ENCODE measurements around the gene RBBP4. TPM values are rescaled to one million over a fixed set of nuclear protein-coding genes. Genes with fewer than 3 reads are reported as not detected.
A peak's percentile ranks its signal among the peaks of the same experiment; 100 is the strongest.

Gene RBBP4
- total RNA-seq: 100 to 1,000 TPM; 122 to 183 TPM

GRCh38 chr1:32650752-32651460, at the start of gene RBBP4:
Gene RBBP4 (plus strand): TSS chr1:32651208. CDS start chr1:32651307, 99 bp downstream.
- peak within 1 kb of the TSS; percentile 87 for H3K4me3 ChIP-seq
- no peaks in the 10 kb centered on the region for H3K9me3 ChIP-seq
- WGBS: under 1% methylated on average over 44 of the region's 67 CpGs
- no peaks in the 10 kb centered on the region for H3K27me3 ChIP-seq (replicated peaks; ENCODE audit: insufficient read depth)
- DNase-seq (ENCODE audit: low spot score): peak; percentile 98
- peaks cover 9% of the 10 kb centered on the region for H3K4me1 ChIP-seq (replicated peaks)
- peak in 2 of 4 experiments; percentile 3 to 14 for TF ChIP-seq CTCF (IDR thresholded peaks at IDR 0.05)
- peak; percentile 92 for TF ChIP-seq POLR2AphosphoS5 (IDR thresholded peaks at IDR 0.05)
- TF ChIP-seq POLR2A (IDR thresholded peaks at IDR 0.05): peak; percentile 84
- intact Hi-C loops (cut with DNase I): loop anchor here (2.0 kb wide), 1 partner anchor 52 kb away; the partner anchor contains the start of gene SYNC
- peak within 1 kb of the TSS; percentile 100 for H3K27ac ChIP-seq
- no peaks in the 10 kb centered on the region for H3K36me3 ChIP-seq

GRCh38 chr1:32605711-32606424, 45.1 kb upstream of the RBBP4 start:
- TF ChIP-seq CTCF (IDR thresholded peaks at IDR 0.05) (no peak), POLR2AphosphoS5 (IDR thresholded peaks at IDR 0.05) (no peak), POLR2A (IDR thresholded peaks at IDR 0.05) (no peak)
- 96% methylated on average over 15 of the region's 17 CpGs for WGBS
- no peak for DNase-seq (ENCODE audit: low spot score)
- Histone ChIP-seq H3K4me3 (no peak overlapping the region), H3K27ac (no peak overlapping the region), H3K9me3 (no peaks in the 10 kb centered on the region), H3K27me3 (replicated peaks; ENCODE audit: insufficient read depth) (no peaks in the 10 kb centered on the region), H3K36me3 (no peaks in the 10 kb centered on the region), H3K4me1 (replicated peaks) (no peaks in the 10 kb centered on the region)
- intact Hi-C loops (cut with DNase I): no loop called here

- Histone ChIP-seq H3K27me3 (replicated peaks; ENCODE audit: insufficient read depth) (no peaks in the 10 kb centered on the region), H3K4me3 (no peak overlapping the region), H3K27ac (no peak overlapping the region), H3K9me3 (no peaks in the 10 kb centered on the region), H3K36me3 (no peaks in the 10 kb centered on the region), H3K4me1 (replicated peaks) (no peaks in the 10 kb centered on the region)
- intact Hi-C loops (cut with DNase I): no loop called here
- DNase-seq (ENCODE audit: low spot score): no peak
- WGBS: 91% methylated on average over 11 of the region's 11 CpGs
- TF ChIP-seq POLR2AphosphoS5 (IDR thresholded peaks at IDR 0.05): no peak
- TF ChIP-seq CTCF (IDR thresholded peaks at IDR 0.05): no peak
- TF ChIP-seq POLR2A (IDR thresholded peaks at IDR 0.05): no peak
These were observed 44.2 kb upstream of the RBBP4 start for GRCh38 chr1:32606565-32607371.

- intact Hi-C loops (cut with DNase I): no loop called here
- 82% methylated on average over 4 of the region's 4 CpGs for WGBS
These were observed 41.8 kb upstream of the RBBP4 start for GRCh38 chr1:32609180-32609579.

More at GRCh38 chr1:32609180-32609579, 41.8 kb upstream of the RBBP4 start:
- no peak for DNase-seq (ENCODE audit: low spot score)
- no peaks in the 10 kb centered on the region for H3K36me3 ChIP-seq
- H3K9me3 ChIP-seq: no peaks in the 10 kb centered on the region
- H3K27me3 ChIP-seq (replicated peaks; ENCODE audit: insufficient read depth): no peaks in the 10 kb centered on the region
- no peak overlapping the region for H3K27ac ChIP-seq
- TF ChIP-seq CTCF (IDR thresholded peaks at IDR 0.05) (no peak), POLR2A (IDR thresholded peaks at IDR 0.05) (no peak), POLR2AphosphoS5 (IDR thresholded peaks at IDR 0.05) (no peak)
- no peak overlapping the region for H3K4me3 ChIP-seq
- H3K4me1 ChIP-seq (replicated peaks): no peaks in the 10 kb centered on the region
